Mucosa of stomach (tissue), 1 donor: ENCODE results near the gene TMEM229B.
A peak's percentile ranks its signal among the peaks of the same experiment; 100 is the strongest.

Experiments
- H3K27me3 ChIP-seq: one replicate; pipeline ENCODE4 v1.7.0; 2013; ENCODE audit warnings: mild to moderate bottlenecking, low read length; ENCODE audit not compliant: control insufficient read depth, insufficient read depth
- H3K36me3 ChIP-seq: one replicate; pipeline ENCODE4 v1.7.0; 2013; ENCODE audit warnings: low read length; ENCODE audit not compliant: control insufficient read depth, insufficient read depth
- H3K4me1 ChIP-seq: one replicate; pipeline ENCODE4 v1.7.0; 2013; ENCODE audit warnings: mild to moderate bottlenecking, low read length; ENCODE audit not compliant: control insufficient read depth, insufficient read depth
- H3K4me3 ChIP-seq: one replicate; pipeline ENCODE4 v1.7.0; 2013; ENCODE audit warnings: low read length
- H3K9ac ChIP-seq: one replicate; pipeline ENCODE4 v1.7.0; 2013; ENCODE audit warnings: mild to moderate bottlenecking, low read length, moderate library complexity
- H3K9me3 ChIP-seq: one replicate; pipeline ENCODE4 v1.7.0; 2013; ENCODE audit warnings: mild to moderate bottlenecking, low read length, moderate library complexity; ENCODE audit not compliant: control insufficient read depth
- donor health status: Pancreatic carcinoma.

TMEM229B gene

DNA sequence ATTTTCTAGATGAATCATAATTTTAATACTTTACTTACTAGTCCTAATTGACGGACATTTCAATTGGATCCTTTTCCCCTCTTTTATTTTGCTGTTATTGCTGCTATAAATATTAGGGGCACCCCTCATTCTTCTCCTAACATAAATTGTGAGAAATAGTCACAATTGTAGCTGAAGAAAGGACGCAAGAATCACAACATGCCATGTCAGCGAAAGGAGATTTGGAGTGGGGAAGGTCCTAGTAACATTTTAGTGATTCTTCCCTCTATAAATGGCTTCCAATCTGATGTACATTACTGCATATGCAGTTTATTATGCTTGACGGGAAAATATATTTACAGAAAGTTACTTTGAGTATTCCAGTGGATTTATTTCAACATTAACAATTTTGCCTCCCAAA is 36.9 kb upstream of the TMEM229B start:
- peaks cover 6% of the 10 kb centered on the region for H3K4me1 ChIP-seq
- no peaks in the 10 kb centered on the region for H3K9me3 ChIP-seq

DNA sequence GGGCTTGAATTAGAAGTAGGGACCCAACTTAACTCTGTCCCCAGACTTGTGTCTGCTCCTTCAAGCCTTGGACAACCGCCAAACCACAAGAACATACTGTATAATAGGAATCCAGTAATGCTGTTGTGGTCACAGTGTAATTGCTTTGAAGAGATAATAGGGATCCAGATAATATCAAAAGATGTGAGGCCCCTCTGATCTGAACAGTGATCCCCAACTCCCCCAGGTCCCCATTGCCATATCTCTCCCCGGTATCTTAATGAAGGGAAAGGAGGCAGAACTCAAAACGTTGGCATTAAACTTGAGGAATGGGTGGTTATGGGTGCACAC is 36.1 kb upstream of the TMEM229B start:
- peaks cover 6% of the 10 kb centered on the region for H3K4me1 ChIP-seq
- H3K27me3 ChIP-seq: no peaks in the 10 kb centered on the region
- no peaks in the 10 kb centered on the region for H3K9me3 ChIP-seq

More for the DNA sequence above, 36.9 kb upstream of the TMEM229B start:
- Histone ChIP-seq H3K27me3 (no peaks in the 10 kb centered on the region), H3K9ac (no peak overlapping the region), H3K36me3 (no peaks in the 10 kb centered on the region), H3K4me3 (no peak overlapping the region)

GRCh38 chr14:67523764-67524633 is 35.5 kb upstream of the TMEM229B start:
- Histone ChIP-seq H3K9me3 (no peaks in the 10 kb centered on the region), H3K4me3 (no peak overlapping the region), H3K4me1 (peaks cover 6% of the 10 kb centered on the region), H3K27me3 (no peaks in the 10 kb centered on the region), H3K9ac (no peak overlapping the region), H3K36me3 (no peaks in the 10 kb centered on the region)

More for the DNA sequence above, 36.1 kb upstream of the TMEM229B start:
- Histone ChIP-seq H3K36me3 (no peaks in the 10 kb centered on the region), H3K4me3 (no peak overlapping the region), H3K9ac (no peak overlapping the region)

- no peak overlapping the region for H3K4me3 ChIP-seq
- H3K9ac ChIP-seq: no peak overlapping the region
- peaks cover 6% of the 10 kb centered on the region for H3K4me1 ChIP-seq
- H3K27me3 ChIP-seq: no peaks in the 10 kb centered on the region
- H3K9me3 ChIP-seq: no peaks in the 10 kb centered on the region
- H3K36me3 ChIP-seq: no peaks in the 10 kb centered on the region
Observed at GRCh38 chr14:67522270-67522669, 33.7 kb upstream of the TMEM229B start.

GRCh38 chr14:67520482-67520881 is 32.0 kb upstream of the TMEM229B start:
- no peak overlapping the region for H3K9ac ChIP-seq
- peaks cover 9% of the 10 kb centered on the region for H3K4me1 ChIP-seq
- peaks cover 6% of the 10 kb centered on the region for H3K27me3 ChIP-seq
- H3K36me3 ChIP-seq: no peaks in the 10 kb centered on the region
- H3K9me3 ChIP-seq: no peaks in the 10 kb centered on the region
- H3K4me3 ChIP-seq: no peak overlapping the region

DNA sequence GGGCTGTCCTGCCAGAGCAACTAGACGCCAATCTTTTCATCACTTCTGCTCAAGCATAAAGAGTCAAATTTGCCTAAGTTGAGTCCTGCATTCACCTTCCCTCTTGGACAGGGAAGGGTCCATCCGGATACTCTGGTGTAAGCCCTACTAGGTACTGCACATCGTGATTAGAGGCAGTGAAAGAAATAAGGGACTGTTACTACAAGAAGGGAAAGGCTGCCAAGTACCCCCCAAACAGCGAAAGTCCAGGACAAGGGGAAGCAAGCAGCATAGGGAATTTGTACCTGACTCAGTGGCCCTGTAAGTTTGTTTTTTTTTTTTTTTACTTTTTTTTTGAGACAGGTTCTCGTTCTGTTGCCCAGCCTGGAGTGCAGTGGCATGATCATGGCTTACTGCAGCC is 30.9 kb upstream of the TMEM229B start:
- Histone ChIP-seq H3K4me3 (no peak overlapping the region), H3K27me3 (peaks cover 6% of the 10 kb centered on the region), H3K36me3 (no peaks in the 10 kb centered on the region), H3K9ac (no peak overlapping the region), H3K4me1 (peaks cover 8% of the 10 kb centered on the region), H3K9me3 (no peaks in the 10 kb centered on the region)

DNA sequence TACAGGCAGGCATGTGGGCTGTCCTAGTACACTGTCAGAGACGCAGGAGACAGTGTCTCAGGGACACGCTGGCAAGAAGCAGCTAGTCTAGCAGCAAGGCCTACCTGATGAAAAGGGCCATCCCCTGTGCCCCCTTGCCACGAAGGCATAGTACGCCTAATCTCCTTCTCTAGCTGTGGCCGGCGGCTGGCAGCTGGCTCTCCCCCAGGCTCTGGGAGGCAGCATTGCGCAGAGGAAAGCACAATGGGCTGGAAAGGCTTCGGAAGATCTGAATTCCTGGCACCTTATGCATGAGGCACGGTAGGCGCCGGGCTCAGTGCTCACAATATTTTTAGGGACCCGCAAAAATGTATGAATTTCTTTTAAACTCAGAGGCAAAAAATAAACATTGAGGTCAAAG is 28.6 kb upstream of the TMEM229B start:
- Histone ChIP-seq H3K27me3 (peaks cover 6% of the 10 kb centered on the region), H3K9ac (no peak overlapping the region), H3K9me3 (no peaks in the 10 kb centered on the region), H3K36me3 (no peaks in the 10 kb centered on the region), H3K4me1 (peaks cover 16% of the 10 kb centered on the region), H3K4me3 (no peak overlapping the region)

DNA sequence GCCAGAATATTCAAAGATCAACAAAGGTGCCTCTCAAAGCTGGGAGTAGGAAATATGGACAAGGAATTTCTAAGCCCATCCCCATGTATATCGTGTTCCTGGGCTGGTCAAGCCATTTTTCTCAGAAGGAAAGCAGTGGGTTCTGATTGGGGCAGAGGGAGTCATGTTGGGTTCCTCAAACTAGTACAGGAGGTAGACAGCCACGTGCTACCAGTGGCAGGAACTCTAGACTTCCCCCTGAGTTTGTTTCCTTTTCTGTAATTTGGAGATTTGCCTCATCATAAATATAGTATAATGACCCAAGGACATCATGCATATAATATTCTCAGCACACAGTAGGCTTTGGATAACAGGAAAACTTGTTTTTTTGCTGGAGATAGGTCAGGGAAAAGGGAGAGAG is 28.2 kb upstream of the TMEM229B start:
- Histone ChIP-seq H3K27me3 (peaks cover 6% of the 10 kb centered on the region), H3K9me3 (no peaks in the 10 kb centered on the region), H3K4me3 (no peak overlapping the region), H3K4me1 (peaks cover 16% of the 10 kb centered on the region), H3K9ac (no peak overlapping the region), H3K36me3 (no peaks in the 10 kb centered on the region)

GRCh38 chr14:67515386-67516079 is 27.0 kb upstream of the TMEM229B start:
- Histone ChIP-seq H3K9me3 (no peaks in the 10 kb centered on the region), H3K36me3 (no peaks in the 10 kb centered on the region), H3K9ac (peak overlapping the region; percentile 75), H3K4me3 (no peak overlapping the region), H3K27me3 (peaks cover 6% of the 10 kb centered on the region), H3K4me1 (peaks cover 16% of the 10 kb centered on the region)

- H3K27me3 ChIP-seq: peaks cover 6% of the 10 kb centered on the region
- peak overlapping the region; percentile 75 for H3K9ac ChIP-seq
- no peaks in the 10 kb centered on the region for H3K9me3 ChIP-seq
- peak overlapping the region; percentile 49 for H3K4me3 ChIP-seq
- peaks cover 16% of the 10 kb centered on the region for H3K4me1 ChIP-seq
- no peaks in the 10 kb centered on the region for H3K36me3 ChIP-seq
Observed at GRCh38 chr14:67514650-67515385, 26.3 kb upstream of the TMEM229B start.

- Histone ChIP-seq H3K9ac (peak overlapping the region; percentile 75), H3K27me3 (peaks cover 6% of the 10 kb centered on the region), H3K4me3 (peak overlapping the region; percentile 49)
Observed at GRCh38 chr14:67514203-67514607, 25.7 kb upstream of the TMEM229B start.

GRCh38 chr14:67513631-67514108 is 25.1 kb upstream of the TMEM229B start:
- Histone ChIP-seq H3K36me3 (no peaks in the 10 kb centered on the region), H3K4me1 (peaks cover 16% of the 10 kb centered on the region), H3K9ac (no peak overlapping the region), H3K9me3 (no peaks in the 10 kb centered on the region), H3K4me3 (peak overlapping the region; percentile 49), H3K27me3 (peaks cover 6% of the 10 kb centered on the region)

More at GRCh38 chr14:67514203-67514607, 25.7 kb upstream of the TMEM229B start:
- peaks cover 16% of the 10 kb centered on the region for H3K4me1 ChIP-seq
- H3K9me3 ChIP-seq: no peaks in the 10 kb centered on the region
- H3K36me3 ChIP-seq: no peaks in the 10 kb centered on the region
